ENCODE measurements around the gene SPNS2. TPM values are rescaled to one million over a fixed set of nuclear protein-coding genes. Genes with fewer than 3 reads are reported as not detected.

SPNS2 gene
- total and polyA plus RNA-seq, 2 of the 8 experiments (the other 6 are each of a cell fraction or from before 2014, with no cell fraction given) = 1.2 to 1.5 TPM

- H4K5ac ChIP-seq (ENCODE audit: insufficient read length, low read depth, low read length) = no peak overlapping the region
- H2BK120ac ChIP-seq (replicated peaks; ENCODE audit: low read depth, low read length) = no peak overlapping the region
- no peak overlapping the region for H3K4ac ChIP-seq (replicated peaks; ENCODE audit: insufficient read length, low read depth, low read length)
- H2AK5ac ChIP-seq (ENCODE audit: low read depth, low read length) = no peak overlapping the region
- H3K23ac ChIP-seq (ENCODE audit: insufficient read length) = no peak overlapping the region
- no peaks in the 10 kb centered on the region for H3K9me3 ChIP-seq (ENCODE audit: insufficient read depth in 2 of 2, low read depth in 1 of 2, low read length in 1 of 2)
- WGBS, 2 experiments (ENCODE audit: extremely low coverage in 1 of 2, insufficient coverage in 1 of 2, insufficient read length in 1 of 2, insufficient replicate concordance in 2 of 2, low coverage in 1 of 2, low lambda C conversion rate in 2 of 2, missing lambda C conversion rate in 1 of 2) = 90% methylated on average over 5 of the region's 5 CpGs; no CpG with 5 or more reads in 1 of the 2 experiments
- no peak overlapping the region for H3K9ac ChIP-seq (replicated peaks in 1 of 4; ENCODE audit: extremely low read depth in 1 of 4, low read depth in 3 of 4, low read length in 3 of 4)
- H3K79me2 ChIP-seq (ENCODE audit: control insufficient read depth in 1 of 2, insufficient read depth in 2 of 2, low read length in 2 of 2) = no peaks in the 10 kb centered on the region
- H4K91ac ChIP-seq (replicated peaks; ENCODE audit: insufficient read length, low read length) = no peak overlapping the region
- H3K4me1 ChIP-seq (replicated peaks in 1 of 4; ENCODE audit: control insufficient read depth in 3 of 4, insufficient read depth in 4 of 4, low read length in 3 of 4) = peaks cover 0 to 5% (median 1%) of the 10 kb centered on the region in 4 experiments; a peak in 1 of 7 replicates
- no peak overlapping the region for H2AFZ ChIP-seq (ENCODE audit: low read length)
- no peak overlapping the region for H2BK15ac ChIP-seq (ENCODE audit: low read length)
- POLR2A ChIA-PET (ENCODE audit: partially characterized antibody) = interaction anchor here (0.9 kb wide), 1 partner anchor 261 kb away, joined by 3 read pairs; no protein-coding TSS in a partner anchor
- FAIRE-seq (no peak), DNase-seq (ENCODE audit: low read depth in 1 of 2, low spot score in 2 of 2) (no peak)
- H2BK5ac ChIP-seq (ENCODE audit: low read depth, low read length) = no peak overlapping the region
- H4K20me1 ChIP-seq (replicated peaks in 1 of 2; ENCODE audit: control insufficient read depth in 1 of 2, insufficient read depth in 2 of 2, low read length in 2 of 2) = peaks cover 0 to under 1% of the 10 kb centered on the region in 2 experiments
- H3K27me3 ChIP-seq (replicated peaks in 1 of 4; ENCODE audit: control insufficient read depth in 3 of 4, extremely low read depth in 1 of 4, insufficient read depth in 3 of 4, low read length in 3 of 4) = peaks cover 11 to 15% (median 15%) of the 10 kb centered on the region in 4 experiments
- no peaks in the 10 kb centered on the region for H3K36me3 ChIP-seq (ENCODE audit: control insufficient read depth in 2 of 4, insufficient read depth in 4 of 4, low read length in 3 of 4)
- 0 out of 2 replicates have a peak, but pooled peaks cover 2% of the 10 kb centered on the region for H3K23me2 ChIP-seq (ENCODE audit: low read depth, low read length)
- no peak overlapping the region for H2BK20ac ChIP-seq (ENCODE audit: low read length)
- H3K79me1 ChIP-seq (ENCODE audit: low read depth, low read length) = no peaks in the 10 kb centered on the region; the same call in 1 of the 2 replicates
- no peak overlapping the region for H3K14ac ChIP-seq (ENCODE audit: insufficient read length)
- CTCF ChIA-PET (ENCODE audit: partially characterized antibody) = interaction anchor here (0.7 to 2.9 kb wide), 6 partner anchors 9 to 93 kb away, joined by 3 to 9 read pairs (median 4); no protein-coding TSS in a partner anchor
- H3K4me3 ChIP-seq (ENCODE audit: extremely low read depth in 1 of 4, insufficient read depth in 2 of 4, low read depth in 3 of 4, low read length in 4 of 4) = no peak overlapping the region
- no peak overlapping the region for H3K56ac ChIP-seq (replicated peaks; ENCODE audit: insufficient read length, low read depth, low read length)
- no peak overlapping the region for H3K4me2 ChIP-seq (ENCODE audit: insufficient read depth in 1 of 2, low read depth in 2 of 2, low read length in 2 of 2)
- no peak for TF ChIP-seq CBX8 (IDR thresholded peaks at IDR 0.05; ENCODE audit: borderline replicate concordance, low read depth, low read length)
- H4K8ac ChIP-seq (ENCODE audit: extremely low read depth, insufficient read depth, low read length) = no peak overlapping the region
- no peak overlapping the region for H3K27ac ChIP-seq (ENCODE audit: low read depth, low read length)
- H3K18ac ChIP-seq (ENCODE audit: extremely low read depth, low read length) = no peak overlapping the region
- no peak overlapping the region for H2BK12ac ChIP-seq (ENCODE audit: low read depth, low read length)
These were observed 6.5 kb downstream of the SPNS2 start for GRCh38 chr17:4505187-4505586.
